Ishikawa (cell line): ENCODE results near the gene PLXNA2.

ENCODE experiments used
- CEBPB ChIP-seq: IDR thresholded peaks from 2 replicates; pipeline ENCODE4 v1.6.1; 2012
- CREB1 ChIP-seq: IDR thresholded peaks from 2 replicates; pipeline ENCODE4 v1.6.1; 2012; ENCODE audit warnings: low read depth
- EP300 ChIP-seq: IDR thresholded peaks from 2 replicates; pipeline ENCODE4 v1.6.1; 2012; ENCODE audit warnings: borderline replicate concordance
- FOXM1 ChIP-seq: IDR thresholded peaks from 2 replicates; pipeline ENCODE4 v1.6.1; 2012; ENCODE audit warnings: low read depth, borderline replicate concordance
- TAF1 ChIP-seq: IDR thresholded peaks from 2 replicates; pipeline ENCODE4 v1.6.1; 2012; ENCODE audit warnings: low read depth, mild to moderate bottlenecking

- TF ChIP-seq FOXM1 (no peak), TAF1 (no peak), CREB1 (no peak), EP300 (no peak), CEBPB (no peak)
These were observed 237.8 kb downstream of the PLXNA2 start for GRCh38 chr1:208006258-208006920.
